MCF 10A (cell line): ENCODE data around the gene RPTOR. TPM values are rescaled to one million over a fixed set of nuclear protein-coding genes. Genes with fewer than 3 reads are reported as not detected.
A peak's percentile ranks its signal among the peaks of the same experiment; 100 is the strongest.

Source experiments
- BruUV-seq: library from RNA; stranded (reverse); fragments of 400-500 nt; replicated peaks from 2 replicates; lab custom pipeline; 2021; lab: Mats Ljungman, UMichigan
- CTCF ChIA-PET: fragments of 300-600 bp; sonication (Branson Sonifier 250); formaldehyde crosslinking; extraction: SDS; loops from one replicate; lab custom pipeline; 2021; ENCODE audit warnings: antibody characterized with exemption, inconsistent platforms; lab: Yijun Ruan, JAX
- POLR2A ChIA-PET: fragments of 300-600, 350-650 bp; sonication (Branson Sonifier 250); formaldehyde crosslinking; extraction: SDS; loops from one replicate; lab custom pipeline; 2020; ENCODE audit warnings: antibody characterized with exemption, inconsistent platforms; lab: Yijun Ruan, JAX
- DNase-seq: peaks from one replicate; pipeline ENCODE4 v3.0.0-alpha.2; 2018; ENCODE audit not compliant: unreplicated experiment
- H3K27ac Mint-ChIP-seq: one replicate; pipeline ENCODE4 v1.8.0; 2022; ENCODE audit warnings: mild to moderate bottlenecking, low read depth, mixed read lengths; ENCODE audit not compliant: unreplicated experiment
- H3K27me3 Mint-ChIP-seq: one replicate; pipeline ENCODE4 v1.8.0; 2022; ENCODE audit warnings: mixed read lengths; ENCODE audit not compliant: insufficient read depth, unreplicated experiment
- H3K36me3 Mint-ChIP-seq: one replicate; pipeline ENCODE4 v1.8.0; 2022; ENCODE audit warnings: mild to moderate bottlenecking, moderate library complexity, mixed read lengths; ENCODE audit not compliant: insufficient read depth, unreplicated experiment
- H3K4me1 Mint-ChIP-seq: one replicate; pipeline ENCODE4 v1.8.0; 2022; ENCODE audit warnings: mixed read lengths; ENCODE audit not compliant: insufficient read depth, unreplicated experiment
- H3K4me3 Mint-ChIP-seq: one replicate; pipeline ENCODE4 v1.8.0; 2022; ENCODE audit warnings: mild to moderate bottlenecking, moderate library complexity, mixed read lengths; ENCODE audit not compliant: unreplicated experiment
- H3K9me3 Mint-ChIP-seq: one replicate; pipeline ENCODE4 v1.8.0; 2022; ENCODE audit warnings: mixed read lengths; ENCODE audit not compliant: unreplicated experiment
- intact Hi-C: fragments of 100-400 bp; cut with micrococcal nuclease; formaldehyde crosslinking; loops from 2 replicates; pipeline ENCODE4 v1.14.1; 2022
- total RNA-seq: library from RNA; stranded (reverse); gene quantifications from 2 replicates; pipeline ENCODE4 v1.2.3, GENCODE V29; 2022
- TF ChIP-seq, protein P1 (sequence below): fragments of 200-600 bp; IDR thresholded peaks from one replicate; pipeline ENCODE4 v1.8.0; 2022; ENCODE audit warnings: antibody characterized with exemption, mild to moderate bottlenecking; ENCODE audit not compliant: unreplicated experiment

RPTOR gene
- total RNA-seq, 1 experiment from 2014 or later, result 41.3 TPM

DNA sequence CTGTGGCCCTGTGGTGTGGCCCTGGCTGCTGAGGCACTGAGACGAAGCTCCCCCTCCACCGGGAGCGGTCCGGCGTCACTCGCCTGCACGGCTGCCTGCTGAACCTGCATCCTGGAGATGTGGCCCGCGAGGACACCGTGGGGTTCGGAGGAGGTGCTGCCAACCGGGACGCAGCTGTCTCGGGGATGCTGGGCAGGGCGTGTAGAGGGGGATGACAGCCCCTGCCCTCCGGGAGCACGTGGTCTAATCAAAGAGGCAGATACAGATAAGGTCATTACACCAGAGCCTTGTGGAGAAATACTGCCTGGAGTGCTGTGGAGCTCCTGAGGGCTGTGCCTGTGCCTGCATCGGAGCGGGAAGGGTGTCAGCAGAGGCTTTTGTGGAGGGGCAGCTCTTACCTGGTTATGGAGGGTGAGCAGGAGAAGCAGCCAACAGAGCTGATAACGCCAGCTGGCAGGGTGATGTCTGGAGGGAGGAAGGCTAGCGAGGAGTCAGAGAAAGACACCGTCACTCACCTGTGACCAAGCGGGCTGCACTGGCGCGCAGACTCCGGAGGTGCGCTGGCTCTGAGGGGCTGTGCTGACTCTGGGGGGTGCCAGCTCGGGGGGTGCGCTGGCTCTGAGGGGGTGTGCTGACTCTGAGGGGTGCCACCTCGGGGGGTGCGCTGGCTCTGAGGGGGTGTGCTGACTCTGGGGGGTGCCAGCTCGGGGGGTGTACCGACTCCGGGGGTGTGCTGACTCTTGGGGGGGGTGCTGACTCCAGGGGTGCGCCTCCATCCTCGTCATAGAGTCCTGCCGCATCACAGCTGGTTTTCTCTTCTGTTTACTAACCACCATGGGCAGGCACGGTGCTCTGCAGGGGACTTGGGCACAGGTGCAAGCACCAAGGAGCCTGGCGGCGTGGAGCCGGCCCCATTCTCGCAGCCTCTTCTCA lies 342.3 kb downstream of the RPTOR start:
- no peak overlapping the region for H3K4me3 Mint-ChIP-seq
- H3K36me3 Mint-ChIP-seq, result peaks cover 47% of the 10 kb centered on the region
- ChIA-PET CTCF (interaction anchor here (0.6 kb wide), 1 partner anchor 454 kb away, joined by 3 read pairs; no protein-coding TSS in a partner anchor), POLR2A (interaction anchor here (0.7 kb wide), 2 partner anchors 101 to 280 kb away, joined by 3 read pairs; no protein-coding TSS in a partner anchor)
- peak overlapping the region; percentile 35 for H3K27ac Mint-ChIP-seq
- intact Hi-C loops, result no loop called here
- no peaks in the 10 kb centered on the region for H3K9me3 Mint-ChIP-seq
- peaks cover 16% of the 10 kb centered on the region for H3K4me1 Mint-ChIP-seq
- BruUV-seq, result no TSS peak
- DNase-seq, result no peak
- H3K27me3 Mint-ChIP-seq, result no peaks in the 10 kb centered on the region
- TF ChIP-seq, protein P1, sequence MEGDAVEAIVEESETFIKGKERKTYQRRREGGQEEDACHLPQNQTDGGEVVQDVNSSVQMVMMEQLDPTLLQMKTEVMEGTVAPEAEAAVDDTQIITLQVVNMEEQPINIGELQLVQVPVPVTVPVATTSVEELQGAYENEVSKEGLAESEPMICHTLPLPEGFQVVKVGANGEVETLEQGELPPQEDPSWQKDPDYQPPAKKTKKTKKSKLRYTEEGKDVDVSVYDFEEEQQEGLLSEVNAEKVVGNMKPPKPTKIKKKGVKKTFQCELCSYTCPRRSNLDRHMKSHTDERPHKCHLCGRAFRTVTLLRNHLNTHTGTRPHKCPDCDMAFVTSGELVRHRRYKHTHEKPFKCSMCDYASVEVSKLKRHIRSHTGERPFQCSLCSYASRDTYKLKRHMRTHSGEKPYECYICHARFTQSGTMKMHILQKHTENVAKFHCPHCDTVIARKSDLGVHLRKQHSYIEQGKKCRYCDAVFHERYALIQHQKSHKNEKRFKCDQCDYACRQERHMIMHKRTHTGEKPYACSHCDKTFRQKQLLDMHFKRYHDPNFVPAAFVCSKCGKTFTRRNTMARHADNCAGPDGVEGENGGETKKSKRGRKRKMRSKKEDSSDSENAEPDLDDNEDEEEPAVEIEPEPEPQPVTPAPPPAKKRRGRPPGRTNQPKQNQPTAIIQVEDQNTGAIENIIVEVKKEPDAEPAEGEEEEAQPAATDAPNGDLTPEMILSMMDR, result no peak

DNA sequence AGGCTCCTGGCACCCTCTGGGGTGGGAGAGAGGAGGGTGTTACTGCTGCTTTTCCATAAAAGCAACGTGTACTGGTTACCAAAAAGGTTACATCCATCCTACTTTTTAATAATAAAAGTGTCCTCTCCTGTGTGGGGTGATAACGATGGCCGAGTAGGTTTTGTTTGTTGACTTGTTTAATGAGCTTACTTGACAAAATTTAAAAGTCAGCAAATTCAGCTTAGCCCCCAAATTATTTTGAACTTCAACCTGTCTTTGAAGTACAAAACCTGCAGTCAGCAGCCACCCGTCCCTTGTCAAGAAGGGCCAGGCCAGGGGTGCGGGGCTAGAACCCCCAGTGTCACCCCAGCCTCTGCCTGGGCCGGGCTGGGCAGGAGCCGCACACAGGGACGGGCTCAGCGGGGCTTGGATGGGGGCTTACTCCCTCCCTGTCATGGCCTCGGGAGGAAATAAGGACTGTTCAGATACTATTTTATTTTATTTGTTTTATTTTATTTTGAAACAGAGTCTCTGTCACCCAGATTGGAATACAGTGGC lies 343.1 kb downstream of the RPTOR start:
- H3K27me3 Mint-ChIP-seq, result no peaks in the 10 kb centered on the region
- H3K9me3 Mint-ChIP-seq, result no peaks in the 10 kb centered on the region
- DNase-seq, result no peak
- H3K4me3 Mint-ChIP-seq, result no peak overlapping the region
- peaks cover 42% of the 10 kb centered on the region for H3K36me3 Mint-ChIP-seq
- peaks cover 24% of the 10 kb centered on the region for H3K4me1 Mint-ChIP-seq
- TF ChIP-seq, protein P1, result no peak
- POLR2A ChIA-PET, result interaction anchor here (0.7 kb wide), 1 partner anchor 281 kb away, joined by 3 read pairs; no protein-coding TSS in a partner anchor
- CTCF ChIA-PET, result interaction anchor here (0.6 kb wide), 1 partner anchor 455 kb away, joined by 3 read pairs; no protein-coding TSS in a partner anchor
- intact Hi-C loops, result no loop called here
- H3K27ac Mint-ChIP-seq, result no peak overlapping the region
- BruUV-seq, result no TSS peak

DNA sequence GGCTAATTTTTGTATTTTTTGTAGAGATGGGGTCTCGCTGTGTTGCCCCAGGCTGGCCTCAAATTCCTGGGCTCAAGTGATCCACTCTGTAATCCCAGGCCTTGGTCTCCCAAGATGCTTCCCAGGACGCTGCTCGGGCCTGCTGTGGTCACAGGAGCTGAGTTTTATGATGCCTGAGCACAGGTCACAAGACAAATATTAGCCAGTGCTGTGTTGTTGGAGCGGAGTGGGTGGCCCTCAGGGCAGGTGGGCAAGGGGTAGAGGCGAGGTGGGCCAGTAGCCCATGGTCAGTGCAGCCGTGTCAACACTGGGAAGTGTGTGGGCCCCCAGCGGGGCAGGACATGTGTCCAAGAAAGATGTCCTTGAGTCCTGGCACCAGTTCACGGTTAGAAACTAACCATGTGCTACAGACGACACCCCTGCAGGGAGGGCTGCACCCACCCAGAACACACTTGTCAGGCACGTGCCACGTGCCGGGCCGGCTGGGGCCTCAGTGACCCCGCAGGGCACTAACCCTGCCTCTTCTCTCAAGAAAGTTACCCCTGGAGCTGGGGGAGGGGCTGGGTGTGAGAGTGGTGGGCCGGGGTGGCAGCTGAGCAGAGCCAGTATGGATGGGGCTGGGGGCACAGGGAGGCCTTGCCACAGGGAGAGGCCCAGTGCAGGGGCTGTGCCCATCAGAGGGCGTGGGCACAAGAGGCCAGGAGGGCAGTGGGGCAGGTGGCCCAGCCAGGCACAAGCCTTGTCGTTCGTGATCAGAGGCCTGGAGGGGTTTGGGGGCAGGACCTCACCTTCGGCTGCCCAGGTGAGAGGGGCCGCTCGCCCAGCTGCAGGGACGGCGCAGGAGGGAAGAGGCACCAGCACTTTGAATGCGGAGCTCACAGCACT lies 343.9 kb downstream of the RPTOR start:
- CTCF ChIA-PET, result no interaction called here
- peak overlapping the region; percentile 59 for H3K27ac Mint-ChIP-seq
- H3K27me3 Mint-ChIP-seq, result no peaks in the 10 kb centered on the region
- POLR2A ChIA-PET, result no interaction called here
- no peaks in the 10 kb centered on the region for H3K9me3 Mint-ChIP-seq
- no peak overlapping the region for H3K4me3 Mint-ChIP-seq
- no peak for DNase-seq
- peaks cover 31% of the 10 kb centered on the region for H3K4me1 Mint-ChIP-seq
- H3K36me3 Mint-ChIP-seq, result peaks cover 41% of the 10 kb centered on the region
- BruUV-seq, result no TSS peak
- TF ChIP-seq, protein P1, result no peak
- intact Hi-C loops, result no loop called here
